ENCODE results near the gene ITGBL1. TPM values are rescaled to one million over a fixed set of nuclear protein-coding genes. Genes with fewer than 3 reads are reported as not detected.

The ITGBL1 gene
- total and polyA plus RNA-seq, 2 of the 4 experiments (the other 2 are of a cell fraction), result 22.2 to 24.2 TPM

DNA sequence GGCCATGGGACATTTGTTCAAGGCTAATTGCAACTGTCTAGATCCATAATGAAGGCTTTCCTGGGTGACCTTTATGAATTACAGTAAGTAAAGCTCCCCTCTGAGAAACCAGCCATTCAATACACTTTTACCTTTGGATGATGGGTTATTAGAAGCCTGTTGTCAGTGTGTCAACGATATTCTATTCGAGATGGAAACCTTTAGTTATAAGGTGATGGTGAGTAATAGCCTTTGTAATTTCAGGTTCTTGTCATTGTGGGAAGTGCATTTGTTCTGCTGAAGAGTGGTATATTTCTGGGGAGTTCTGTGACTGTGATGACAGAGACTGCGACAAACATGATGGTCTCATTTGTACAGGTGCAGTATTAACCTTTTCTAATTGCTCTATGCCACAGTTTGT, 261.7 kb downstream of the ITGBL1 start:
- Histone ChIP-seq H4K91ac (ENCODE audit: insufficient read depth, low read depth, low read length) (no peak overlapping the region), H4K5ac (ENCODE audit: low read depth, low read length) (no peak overlapping the region), H3K18ac (ENCODE audit: low read depth, low read length) (no peak overlapping the region), H3K9me1 (ENCODE audit: insufficient read depth, low read length) (no peaks in the 10 kb centered on the region), H3K27ac (ENCODE audit: insufficient read depth, low read length) (no peak overlapping the region), H2BK120ac (ENCODE audit: low read depth, low read length) (no peak overlapping the region), H3K27me3 (ENCODE audit: control insufficient read depth, insufficient read depth, low read length) (no peaks in the 10 kb centered on the region), H2BK15ac (ENCODE audit: low read depth, low read length) (no peak overlapping the region), H3K9me3 (ENCODE audit: control insufficient read depth, insufficient read depth, low read length) (no peaks in the 10 kb centered on the region), H2BK20ac (ENCODE audit: low read depth, low read length) (no peak overlapping the region), H4K8ac (ENCODE audit: low read depth in 2 of 2, low read length in 2 of 2) (no peak overlapping the region), H2AFZ (replicated peaks; ENCODE audit: low read length, poor library complexity) (no peak overlapping the region), H3K79me1 (ENCODE audit: low read depth in 1 of 2, low read length in 2 of 2) (no peaks in the 10 kb centered on the region), H3K4me3 (ENCODE audit: insufficient read depth, low read depth, low read length) (no peak overlapping the region), H3K56ac (ENCODE audit: extremely low read depth, insufficient read depth, low read length) (no peak overlapping the region), H3K14ac (replicated peaks; ENCODE audit: low read depth, low read length) (no peak overlapping the region), H2BK5ac (ENCODE audit: low read depth, low read length, poor library complexity, severe bottlenecking) (no peak overlapping the region), H3K9ac (ENCODE audit: low read depth, low read length) (no peak overlapping the region), H3K4me2 (ENCODE audit: low read depth, low read length) (no peak overlapping the region), H3K36me3 (ENCODE audit: control insufficient read depth, insufficient read depth, low read length) (no peaks in the 10 kb centered on the region), H3K23ac (ENCODE audit: low read depth, low read length) (no peak overlapping the region), H2AK9ac (replicated peaks; ENCODE audit: low read depth, low read length, poor library complexity) (no peak overlapping the region), H4K20me1 (ENCODE audit: insufficient read depth, low read length) (no peaks in the 10 kb centered on the region), H3K4me1 (ENCODE audit: control insufficient read depth, insufficient read depth, low read length) (no peaks in the 10 kb centered on the region), H2AK5ac (ENCODE audit: low read depth, low read length) (no peak overlapping the region), H3K4ac (ENCODE audit: low read depth, low read length) (no peak overlapping the region)
- no TSS peak for BruUV-seq (replicated peaks)
- no CpG with 5 or more reads among the region's 3 CpGs for WGBS, 2 experiments (ENCODE audit: extremely low coverage in 2 of 2, insufficient read length in 1 of 2)
- in situ Hi-C loops (cut with MboI; ENCODE audit: low sequenced_read_pairs) (no loop called here), dilution Hi-C loops (cut with HindIII; ENCODE audit: low sequenced_read_pairs, unreplicated experiment) (no loop called here), intact Hi-C loops (cut with micrococcal nuclease) (no loop called here)
- TF ChIP-seq CEBPB (IDR thresholded peaks at IDR 0.05; ENCODE audit: low read depth, low read length) (no peak), CHD1 (IDR thresholded peaks at IDR 0.05; ENCODE audit: low read depth, low read length) (no peak), RCOR1 (IDR thresholded peaks at IDR 0.05; ENCODE audit: insufficient replicate concordance, low read length) (no peak), RAD21 (IDR thresholded peaks at IDR 0.05; ENCODE audit: low read length) (no peak), POLR2A (IDR thresholded peaks at IDR 0.05; ENCODE audit: low read depth, low read length) (no peak), SMC3 (IDR thresholded peaks at IDR 0.05; ENCODE audit: low read depth, low read length) (no peak), FOS (IDR thresholded peaks at IDR 0.05; ENCODE audit: low read depth, low read length) (no peak), NFE2L2 (IDR thresholded peaks at IDR 0.05; ENCODE audit: low read depth, low read length) (no peak), MAZ (IDR thresholded peaks at IDR 0.05; ENCODE audit: borderline replicate concordance, low read depth, low read length) (no peak), RFX5 (IDR thresholded peaks at IDR 0.05; ENCODE audit: low read depth, low read length) (no peak), BHLHE40 (IDR thresholded peaks at IDR 0.05; ENCODE audit: low read depth, low read length) (no peak), MAFK (IDR thresholded peaks at IDR 0.05; ENCODE audit: low read depth, low read length) (no peak), MXI1 (IDR thresholded peaks at IDR 0.05; ENCODE audit: borderline replicate concordance, low read depth, low read length) (no peak)
- TF ChIP-seq, protein P1, sequence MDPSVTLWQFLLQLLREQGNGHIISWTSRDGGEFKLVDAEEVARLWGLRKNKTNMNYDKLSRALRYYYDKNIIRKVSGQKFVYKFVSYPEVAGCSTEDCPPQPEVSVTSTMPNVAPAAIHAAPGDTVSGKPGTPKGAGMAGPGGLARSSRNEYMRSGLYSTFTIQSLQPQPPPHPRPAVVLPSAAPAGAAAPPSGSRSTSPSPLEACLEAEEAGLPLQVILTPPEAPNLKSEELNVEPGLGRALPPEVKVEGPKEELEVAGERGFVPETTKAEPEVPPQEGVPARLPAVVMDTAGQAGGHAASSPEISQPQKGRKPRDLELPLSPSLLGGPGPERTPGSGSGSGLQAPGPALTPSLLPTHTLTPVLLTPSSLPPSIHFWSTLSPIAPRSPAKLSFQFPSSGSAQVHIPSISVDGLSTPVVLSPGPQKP (IDR thresholded peaks at IDR 0.05; ENCODE audit: borderline replicate concordance, low read depth, low read length), result no peak
- TF ChIP-seq, protein P2, sequence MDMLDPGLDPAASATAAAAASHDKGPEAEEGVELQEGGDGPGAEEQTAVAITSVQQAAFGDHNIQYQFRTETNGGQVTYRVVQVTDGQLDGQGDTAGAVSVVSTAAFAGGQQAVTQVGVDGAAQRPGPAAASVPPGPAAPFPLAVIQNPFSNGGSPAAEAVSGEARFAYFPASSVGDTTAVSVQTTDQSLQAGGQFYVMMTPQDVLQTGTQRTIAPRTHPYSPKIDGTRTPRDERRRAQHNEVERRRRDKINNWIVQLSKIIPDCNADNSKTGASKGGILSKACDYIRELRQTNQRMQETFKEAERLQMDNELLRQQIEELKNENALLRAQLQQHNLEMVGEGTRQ (IDR thresholded peaks at IDR 0.05; ENCODE audit: low read depth, low read length), result no peak
- TF ChIP-seq, protein P3, sequence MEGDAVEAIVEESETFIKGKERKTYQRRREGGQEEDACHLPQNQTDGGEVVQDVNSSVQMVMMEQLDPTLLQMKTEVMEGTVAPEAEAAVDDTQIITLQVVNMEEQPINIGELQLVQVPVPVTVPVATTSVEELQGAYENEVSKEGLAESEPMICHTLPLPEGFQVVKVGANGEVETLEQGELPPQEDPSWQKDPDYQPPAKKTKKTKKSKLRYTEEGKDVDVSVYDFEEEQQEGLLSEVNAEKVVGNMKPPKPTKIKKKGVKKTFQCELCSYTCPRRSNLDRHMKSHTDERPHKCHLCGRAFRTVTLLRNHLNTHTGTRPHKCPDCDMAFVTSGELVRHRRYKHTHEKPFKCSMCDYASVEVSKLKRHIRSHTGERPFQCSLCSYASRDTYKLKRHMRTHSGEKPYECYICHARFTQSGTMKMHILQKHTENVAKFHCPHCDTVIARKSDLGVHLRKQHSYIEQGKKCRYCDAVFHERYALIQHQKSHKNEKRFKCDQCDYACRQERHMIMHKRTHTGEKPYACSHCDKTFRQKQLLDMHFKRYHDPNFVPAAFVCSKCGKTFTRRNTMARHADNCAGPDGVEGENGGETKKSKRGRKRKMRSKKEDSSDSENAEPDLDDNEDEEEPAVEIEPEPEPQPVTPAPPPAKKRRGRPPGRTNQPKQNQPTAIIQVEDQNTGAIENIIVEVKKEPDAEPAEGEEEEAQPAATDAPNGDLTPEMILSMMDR (conservative IDR thresholded peaks at IDR 0.05; ENCODE audit: low read depth, low read length), result no peak
- POLR2A ChIA-PET (ENCODE audit: unreplicated experiment), result no interaction called here
- DNase-seq (no peak), ATAC-seq (ENCODE audit: low read depth) (no peak)
- CTCF ChIA-PET, result no interaction called here

All from IMR-90 (cell line).